NB4 (cell line): ENCODE results near the gene CD3E.

Experiments
- POLR2A ChIP-seq: IDR thresholded peaks from 2 replicates; pipeline ENCODE4 v1.6.1; 2011; ENCODE audit warnings: mild to moderate bottlenecking; ENCODE audit not compliant: insufficient read length; ENCODE audit errors: extremely low read depth
- TF ChIP-seq, protein P1 (sequence below): IDR thresholded peaks from one replicate; pipeline ENCODE4 v1.5.1; 2012; ENCODE audit warnings: low read depth, low read length

DNA sequence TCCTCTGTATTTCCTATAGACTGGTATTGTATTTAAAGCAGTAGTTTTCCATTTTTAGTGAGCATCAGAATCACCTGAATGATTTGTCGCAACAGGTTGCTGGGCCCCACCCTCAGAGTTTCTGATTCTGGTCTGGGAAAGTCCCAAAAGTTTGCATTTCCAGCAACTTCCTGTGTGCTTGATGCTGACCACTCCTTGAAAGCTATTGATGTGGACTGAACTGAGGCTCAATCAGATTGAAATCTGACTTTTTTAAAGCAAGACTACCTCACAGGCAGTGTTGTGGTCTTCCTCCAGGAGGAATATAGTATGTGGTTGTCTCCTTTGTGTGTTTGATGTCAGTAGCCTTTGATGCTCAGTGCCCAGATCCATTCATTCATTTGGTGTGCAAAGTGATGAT lies 23.2 kb upstream of the CD3E start:
- TF ChIP-seq, protein P1, sequence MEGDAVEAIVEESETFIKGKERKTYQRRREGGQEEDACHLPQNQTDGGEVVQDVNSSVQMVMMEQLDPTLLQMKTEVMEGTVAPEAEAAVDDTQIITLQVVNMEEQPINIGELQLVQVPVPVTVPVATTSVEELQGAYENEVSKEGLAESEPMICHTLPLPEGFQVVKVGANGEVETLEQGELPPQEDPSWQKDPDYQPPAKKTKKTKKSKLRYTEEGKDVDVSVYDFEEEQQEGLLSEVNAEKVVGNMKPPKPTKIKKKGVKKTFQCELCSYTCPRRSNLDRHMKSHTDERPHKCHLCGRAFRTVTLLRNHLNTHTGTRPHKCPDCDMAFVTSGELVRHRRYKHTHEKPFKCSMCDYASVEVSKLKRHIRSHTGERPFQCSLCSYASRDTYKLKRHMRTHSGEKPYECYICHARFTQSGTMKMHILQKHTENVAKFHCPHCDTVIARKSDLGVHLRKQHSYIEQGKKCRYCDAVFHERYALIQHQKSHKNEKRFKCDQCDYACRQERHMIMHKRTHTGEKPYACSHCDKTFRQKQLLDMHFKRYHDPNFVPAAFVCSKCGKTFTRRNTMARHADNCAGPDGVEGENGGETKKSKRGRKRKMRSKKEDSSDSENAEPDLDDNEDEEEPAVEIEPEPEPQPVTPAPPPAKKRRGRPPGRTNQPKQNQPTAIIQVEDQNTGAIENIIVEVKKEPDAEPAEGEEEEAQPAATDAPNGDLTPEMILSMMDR, result no peak
- TF ChIP-seq POLR2A, result no peak
